ENCODE results near the gene CCDC183. TPM values are rescaled to one million over a fixed set of nuclear protein-coding genes. Genes with fewer than 3 reads are reported as not detected.
"Not testable (repeated sequence)": the region's sequence is repeated elsewhere in the genome, so short reads cannot be mapped to it uniquely, and the experiment has no call there.

The CCDC183 gene
- polyA plus RNA-seq (ENCODE audit: insufficient read length) = 1.9 TPM

DNA sequence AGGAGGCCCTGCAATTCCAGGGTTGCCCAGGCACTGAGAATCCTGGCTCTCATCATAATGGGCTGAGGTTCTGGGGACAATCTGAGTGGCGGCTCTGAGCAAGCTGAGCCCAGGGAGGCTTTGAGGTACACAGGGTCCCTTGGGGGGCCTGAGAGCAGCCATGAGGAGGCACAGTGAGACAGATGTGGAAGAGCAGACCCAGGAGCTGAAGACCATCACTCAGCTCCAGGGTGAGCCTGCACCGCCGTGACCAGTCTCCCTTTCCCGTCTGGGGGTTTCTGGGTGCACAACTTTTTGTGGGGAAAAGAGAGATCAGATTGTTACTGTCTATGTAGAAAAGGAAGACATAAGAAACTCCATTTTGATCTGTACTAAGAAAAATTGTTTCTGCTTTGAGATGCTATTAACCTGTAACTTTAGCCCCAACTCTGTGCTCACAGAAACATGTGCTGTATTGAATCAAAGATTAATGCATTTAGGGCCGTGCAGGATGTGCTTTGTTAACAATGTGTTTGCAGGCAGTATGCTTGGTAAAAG lies at the start of gene CCDC183:
TSS of gene CCDC183 (plus strand) at position 101 of the 537 bp plus-strand sequence. CDS start at position 161, 60 bp downstream.
- DNase-seq (ENCODE audit: low read depth) = no peak

DNA sequence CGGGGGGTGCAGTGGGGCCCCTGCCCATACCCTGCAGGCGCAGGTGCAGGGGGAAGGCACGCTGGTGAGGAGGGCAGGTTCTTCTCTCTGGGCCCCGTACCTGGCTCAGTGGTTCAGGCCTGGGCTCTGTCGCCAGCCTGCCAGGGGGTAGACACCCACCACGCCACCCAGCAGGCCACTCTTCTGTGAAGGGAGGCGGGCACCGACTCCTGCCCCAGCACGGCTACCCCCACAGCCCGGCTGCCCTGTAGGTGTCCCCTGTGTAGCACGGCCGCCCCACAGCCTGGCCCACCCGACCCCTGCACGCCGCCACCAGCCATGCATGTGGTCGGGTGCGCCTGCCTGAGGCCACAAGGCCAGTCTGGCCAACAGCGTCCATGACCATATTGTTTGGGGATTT lies 49.5 kb upstream of the CCDC183 start:
- DNase-seq (ENCODE audit: low read depth) = no peak

DNA sequence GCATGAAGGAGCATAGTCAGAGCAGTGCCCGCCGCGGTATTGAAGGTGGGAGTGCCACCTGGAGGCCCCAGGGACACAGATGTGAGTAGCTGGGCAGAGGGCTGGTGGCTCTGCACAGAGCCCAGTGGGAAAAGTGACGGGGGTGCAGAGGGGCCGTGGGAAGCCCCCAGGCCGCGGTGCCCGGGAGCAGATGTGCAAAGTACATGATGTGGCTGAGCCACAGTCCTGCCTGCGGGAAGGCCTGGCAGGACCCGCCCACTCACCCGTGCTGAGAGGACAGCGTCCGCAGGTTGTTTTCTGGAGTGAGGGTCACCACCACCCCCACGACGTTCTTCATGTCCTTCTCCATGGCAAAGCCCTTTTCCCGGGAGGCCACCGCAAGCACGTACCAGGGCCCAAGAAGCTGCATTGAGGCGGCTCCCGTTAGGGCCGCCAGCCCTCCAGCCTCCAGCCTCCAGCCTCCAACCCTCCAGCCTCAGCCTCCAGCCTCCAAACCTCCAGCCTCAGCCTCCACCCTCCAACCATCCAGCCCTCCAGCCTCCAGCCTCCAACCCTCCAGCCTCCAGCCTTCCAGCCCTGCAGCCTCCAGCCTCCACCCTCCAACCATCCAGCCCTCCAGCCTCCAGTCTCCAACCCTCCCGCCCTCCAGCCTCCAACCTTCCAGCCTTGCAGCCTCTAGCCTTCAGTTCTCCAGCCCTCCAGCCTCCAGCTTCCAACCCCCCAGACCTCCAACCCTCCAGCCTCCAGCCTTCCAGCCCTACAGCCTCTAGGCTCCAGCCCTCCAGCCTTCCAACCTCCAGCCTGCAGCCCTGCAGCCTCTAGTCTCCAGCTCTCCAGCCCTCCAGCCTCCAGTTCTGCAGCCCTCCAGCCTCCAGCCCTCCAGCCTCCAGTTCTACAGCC lies 48.7 kb upstream of the CCDC183 start:
- no peak for DNase-seq (ENCODE audit: low read depth)

DNA sequence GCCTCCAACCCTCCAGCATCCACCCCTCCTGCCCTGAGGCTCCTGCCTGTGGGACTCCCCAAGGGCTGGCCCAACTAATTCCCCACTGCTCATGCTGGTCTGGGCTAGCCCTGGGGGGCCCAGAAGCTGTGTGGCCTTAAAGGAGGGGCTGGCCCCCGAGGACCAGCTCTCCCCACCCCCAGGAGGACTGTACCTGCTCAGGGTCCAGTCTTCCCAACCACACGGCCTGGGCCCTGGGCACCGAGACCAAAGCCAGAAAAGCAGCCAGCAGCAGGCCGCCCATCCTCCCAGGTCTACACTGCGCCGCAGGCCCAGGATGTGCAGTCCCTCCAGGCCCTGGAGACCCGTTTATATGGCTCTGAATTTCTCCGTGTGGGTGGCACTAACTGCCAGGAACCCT lies 47.9 kb upstream of the CCDC183 start, which contains the start of gene LCN6:
TSS of gene LCN6 (minus strand) at position 325 of the 400 bp plus-strand sequence. CDS start at position 283, 42 bp downstream.
- DNase-seq (ENCODE audit: low read depth) = no peak

DNA sequence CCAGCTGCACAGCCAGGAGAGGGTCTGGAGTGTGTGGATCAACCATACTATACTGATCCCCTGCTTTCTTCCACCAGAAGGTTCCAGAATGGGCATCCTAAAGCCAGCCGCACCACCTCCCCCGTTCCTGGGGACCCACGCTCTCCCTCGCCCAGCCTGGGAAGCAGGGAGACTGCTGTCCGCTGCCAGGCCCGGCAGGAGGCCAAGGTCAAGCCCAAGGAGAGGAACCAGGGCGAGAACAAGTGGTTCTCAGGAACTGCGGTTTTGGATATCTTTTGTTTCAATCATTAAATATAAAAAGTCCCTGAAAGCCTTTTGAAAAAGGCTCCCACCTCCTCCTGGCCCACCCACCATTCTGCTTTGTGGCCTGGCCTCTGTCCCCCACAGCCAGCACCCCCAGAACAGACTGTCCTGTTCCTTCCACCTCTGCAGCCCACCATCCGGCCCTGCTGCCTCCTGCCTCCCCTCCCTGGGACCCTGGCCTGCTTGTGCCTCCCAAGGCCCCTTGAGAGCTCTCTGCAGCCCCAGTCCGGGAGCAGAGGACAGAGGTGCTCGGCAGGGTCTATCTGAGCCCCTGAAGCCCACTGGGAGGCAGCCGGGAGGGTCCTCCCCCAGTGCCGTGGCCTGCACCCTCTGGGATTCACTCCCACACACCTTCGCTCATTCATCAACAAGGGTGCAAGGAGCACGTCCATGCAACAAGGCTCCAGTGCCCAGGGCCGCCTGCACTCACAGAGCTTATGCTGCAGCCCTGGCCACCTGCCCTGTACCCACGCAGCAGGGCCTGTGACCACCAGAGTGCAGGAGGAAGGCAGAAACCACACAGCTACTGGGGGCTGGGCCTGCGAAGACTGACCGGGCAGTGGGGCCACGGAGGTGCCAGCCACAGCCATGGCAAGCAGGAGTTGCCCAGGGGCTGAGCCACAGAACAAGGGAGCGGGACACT lies 47.2 kb upstream of the CCDC183 start:
- no peak for DNase-seq (ENCODE audit: low read depth)

DNA sequence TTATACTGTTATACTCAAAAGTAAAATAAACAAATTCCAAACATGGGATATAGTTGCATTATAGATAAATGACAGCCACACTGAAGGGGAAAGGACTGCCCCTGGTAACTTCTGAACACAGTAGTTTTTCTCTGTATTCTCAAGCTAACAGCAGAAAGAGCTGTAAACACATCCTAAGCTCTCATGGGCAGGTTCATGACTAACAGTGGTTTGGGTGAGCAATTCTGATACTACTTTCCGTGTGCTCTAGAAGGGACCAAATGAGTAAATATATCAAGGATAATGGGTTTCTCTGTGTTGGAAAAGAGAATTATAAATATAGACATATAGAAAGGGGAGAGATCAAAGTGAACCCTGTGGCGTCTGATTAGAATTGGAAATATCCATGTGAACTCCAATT lies 45.6 kb upstream of the CCDC183 start:
- no peak for DNase-seq (ENCODE audit: low read depth)

DNA sequence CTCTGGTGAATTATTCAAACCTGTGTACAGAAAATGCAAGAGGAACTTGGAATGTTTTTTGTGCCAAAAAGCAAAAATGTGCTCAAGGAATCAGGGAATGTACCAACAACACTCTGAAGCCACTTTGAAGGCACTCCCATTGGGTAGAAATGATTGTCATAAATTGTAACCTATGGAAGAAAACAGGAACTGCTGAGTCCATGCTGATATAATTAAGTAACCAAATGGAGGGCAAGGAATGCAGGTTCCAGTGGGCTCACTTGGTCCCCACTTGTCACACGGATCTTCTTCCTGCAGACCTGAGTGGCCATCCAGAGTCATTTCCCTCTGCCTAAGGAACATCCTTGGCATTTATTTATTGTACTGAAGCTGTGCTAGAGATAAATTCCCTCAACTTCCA lies 44.9 kb upstream of the CCDC183 start:
- DNase-seq (ENCODE audit: low read depth) = no peak

DNA sequence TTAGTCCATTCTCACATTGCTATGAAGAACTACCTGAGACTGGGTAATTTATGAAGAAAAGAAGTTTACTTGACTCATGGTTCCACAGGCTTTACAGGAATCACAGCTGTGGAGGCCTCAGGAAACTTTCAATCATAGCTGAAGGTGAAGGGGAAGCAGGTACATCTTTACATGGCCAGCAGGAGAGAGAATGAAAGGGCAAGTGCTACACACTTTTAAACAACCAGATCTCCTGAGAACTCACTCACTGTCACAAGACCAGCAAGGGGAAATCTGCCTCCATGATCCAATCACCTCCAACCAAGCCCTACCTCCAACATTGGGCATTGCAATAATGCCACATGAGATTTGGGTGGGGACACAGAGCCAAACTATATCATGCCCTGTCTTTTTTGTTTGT lies 44.3 kb upstream of the CCDC183 start:
- DNase-seq (ENCODE audit: low read depth) = no peak

DNA sequence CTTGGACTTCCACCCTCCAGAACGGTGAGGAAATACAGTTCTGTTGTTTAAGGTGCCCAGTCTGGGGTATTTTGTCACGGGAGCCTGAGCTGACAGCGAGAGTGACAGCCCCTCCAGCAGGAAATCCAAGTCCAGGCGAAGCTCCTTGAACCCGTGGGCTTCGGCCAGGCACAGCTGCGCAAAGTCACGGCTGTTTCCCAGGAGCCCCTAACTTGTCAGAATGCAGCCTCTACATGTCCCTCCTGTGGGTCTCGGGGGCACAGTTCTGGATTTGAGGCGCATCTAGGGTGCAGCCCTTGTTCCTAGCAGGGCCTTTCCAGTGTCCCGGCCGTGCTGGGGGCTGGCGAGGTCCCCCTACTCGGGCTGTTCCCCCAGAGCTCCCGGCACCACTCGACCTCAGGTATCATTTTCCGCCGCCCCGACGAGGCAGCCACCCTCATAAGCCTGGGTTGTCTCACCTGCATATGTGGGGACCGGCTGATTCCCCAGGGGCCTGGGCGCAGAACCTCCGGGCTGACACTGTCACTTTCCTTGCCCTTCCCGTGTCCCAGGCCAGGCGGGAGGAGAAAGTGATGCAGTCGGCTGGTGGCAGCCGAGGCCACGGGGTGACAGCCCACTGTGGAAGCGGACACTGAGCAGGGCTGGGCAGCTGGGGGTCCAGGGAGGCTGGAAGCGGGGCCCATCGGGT lies 42.6 kb upstream of the CCDC183 start:
- no peak for DNase-seq (ENCODE audit: low read depth)

DNA sequence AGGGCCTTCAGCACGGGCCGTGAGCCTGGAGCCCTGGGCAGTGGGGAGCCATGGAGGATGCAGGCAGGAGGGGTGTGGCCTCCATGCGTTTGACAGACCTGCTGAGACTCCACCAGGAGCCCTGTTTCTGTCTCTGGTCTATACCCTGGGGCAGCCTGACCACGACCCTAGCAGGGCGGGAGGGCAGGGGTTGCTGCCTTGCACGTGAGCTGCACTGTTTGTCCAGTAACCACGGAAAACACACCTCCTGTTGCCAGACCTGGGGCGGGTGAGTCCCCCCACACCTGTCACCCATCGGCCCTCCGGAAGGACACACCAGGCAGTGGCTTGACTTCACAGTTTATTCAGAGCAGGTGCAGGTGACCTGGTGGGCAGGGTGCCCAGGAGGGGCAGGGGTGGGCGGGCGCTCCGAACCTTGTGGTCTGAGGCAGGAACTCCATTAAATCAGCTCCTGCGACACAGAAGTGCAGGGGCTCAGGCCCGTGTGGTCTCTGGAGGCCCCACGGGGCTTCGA lies 42.0 kb upstream of the CCDC183 start:
- no peak for DNase-seq (ENCODE audit: low read depth)

DNA sequence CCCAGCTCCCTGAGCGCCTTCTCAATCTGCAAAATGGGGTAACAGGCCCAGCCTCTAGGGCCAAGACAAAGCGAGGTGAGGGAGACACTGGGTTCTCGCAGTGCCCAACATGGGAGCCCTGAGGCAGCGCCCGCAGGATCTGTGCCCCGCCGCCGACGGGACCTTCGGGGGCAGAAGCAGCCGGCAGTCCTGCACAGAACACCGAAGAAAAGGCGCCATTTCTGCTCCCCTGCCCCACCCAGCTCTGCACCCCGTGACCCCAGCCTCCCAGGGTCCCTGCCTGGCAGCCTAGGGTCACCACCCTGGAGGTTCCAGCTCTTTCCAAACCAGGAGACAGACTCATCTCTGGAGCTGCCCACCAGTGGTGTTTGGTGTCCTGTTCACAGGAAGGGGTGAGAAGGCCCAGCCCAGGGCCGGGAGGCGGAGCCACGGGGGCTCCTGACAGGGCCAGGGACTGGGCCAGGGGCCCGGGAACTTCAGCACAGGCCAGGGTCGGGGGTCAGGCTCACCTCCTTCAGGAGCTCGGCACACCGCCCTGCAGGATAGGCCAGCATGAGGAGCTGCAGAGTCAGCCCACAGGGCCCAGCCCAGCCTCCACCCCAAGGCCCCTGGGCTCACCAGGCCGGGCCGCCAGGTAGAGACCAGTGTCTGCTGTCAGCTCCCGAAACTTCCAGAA lies 41.4 kb upstream of the CCDC183 start:
- no peak for DNase-seq (ENCODE audit: low read depth)

DNA sequence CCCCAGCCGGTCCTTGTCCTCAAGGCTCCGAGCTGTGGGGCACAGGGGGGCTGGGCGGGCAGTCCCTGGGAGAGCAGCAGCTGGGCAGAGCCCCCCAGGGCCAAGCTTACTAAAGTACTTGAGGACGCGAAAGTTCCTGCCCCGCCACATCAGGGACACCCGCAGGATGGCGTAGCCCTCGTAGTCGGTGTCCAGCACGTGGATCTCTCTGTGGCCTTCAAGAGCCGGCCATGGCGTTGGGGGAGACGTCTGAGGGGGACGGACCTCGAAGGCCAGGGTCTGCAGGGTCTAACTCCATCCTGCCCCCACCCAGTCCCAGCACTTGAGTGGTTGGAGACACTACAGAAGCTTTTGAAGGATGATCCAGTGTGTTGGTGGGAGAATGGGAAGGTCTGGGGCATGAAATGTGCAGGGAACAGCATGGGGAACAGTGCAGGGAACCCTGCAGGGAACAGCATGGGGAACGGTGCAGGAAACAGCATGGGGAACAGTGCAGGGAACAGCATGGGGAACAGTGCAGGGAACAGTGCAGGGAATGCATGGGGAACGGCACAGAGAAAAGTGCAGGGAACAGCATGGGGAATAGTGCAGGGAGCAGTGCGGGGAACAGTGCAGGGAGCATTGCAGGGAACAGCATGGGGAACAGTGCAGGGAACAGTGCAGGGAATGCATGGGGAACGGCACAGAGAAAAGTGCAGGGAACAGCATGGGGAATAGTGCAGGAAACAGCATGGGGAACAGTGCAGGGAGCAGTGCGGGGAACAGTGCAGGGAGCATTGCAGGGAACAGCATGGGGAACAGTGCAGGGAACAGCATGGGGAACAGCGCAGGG lies 40.6 kb upstream of the CCDC183 start:
- not testable (repeated sequence) for DNase-seq (ENCODE audit: low read depth)

DNA sequence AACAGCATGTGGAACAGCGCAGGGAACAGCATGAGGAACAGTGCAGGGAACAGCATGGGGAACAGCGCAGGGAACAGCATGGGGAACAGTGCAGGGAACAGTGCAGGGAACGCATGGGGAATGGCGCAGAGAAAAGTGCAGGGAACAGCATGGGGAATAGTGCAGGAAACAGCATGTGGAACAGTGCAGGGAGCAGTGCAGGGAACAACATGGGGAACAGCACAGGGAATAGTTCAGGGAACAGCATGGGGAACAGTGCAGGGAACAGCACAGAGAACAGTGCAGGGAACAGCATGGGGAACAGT lies 40.1 kb upstream of the CCDC183 start:
- no peak for DNase-seq (ENCODE audit: low read depth)

DNA sequence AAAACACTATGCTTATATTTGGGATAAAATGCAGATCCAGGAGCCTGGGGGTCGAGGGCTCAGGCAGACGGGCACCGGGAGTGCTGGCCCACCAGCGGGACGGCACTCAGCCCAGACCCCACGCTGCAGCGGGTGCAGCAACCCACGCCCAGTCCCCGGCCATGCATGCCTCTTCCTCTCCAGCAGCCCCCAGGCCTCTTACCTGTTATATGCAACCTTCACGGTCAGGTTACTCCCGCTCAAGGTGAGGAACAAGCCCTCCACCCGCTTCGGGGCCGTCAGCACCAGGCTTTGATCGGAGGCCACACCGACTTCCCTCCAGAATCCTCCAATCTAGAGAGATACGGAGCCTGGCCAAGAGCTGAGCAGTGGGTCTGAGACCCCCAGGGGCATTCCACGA lies 39.3 kb upstream of the CCDC183 start:
- DNase-seq (ENCODE audit: low read depth) = no peak

DNA sequence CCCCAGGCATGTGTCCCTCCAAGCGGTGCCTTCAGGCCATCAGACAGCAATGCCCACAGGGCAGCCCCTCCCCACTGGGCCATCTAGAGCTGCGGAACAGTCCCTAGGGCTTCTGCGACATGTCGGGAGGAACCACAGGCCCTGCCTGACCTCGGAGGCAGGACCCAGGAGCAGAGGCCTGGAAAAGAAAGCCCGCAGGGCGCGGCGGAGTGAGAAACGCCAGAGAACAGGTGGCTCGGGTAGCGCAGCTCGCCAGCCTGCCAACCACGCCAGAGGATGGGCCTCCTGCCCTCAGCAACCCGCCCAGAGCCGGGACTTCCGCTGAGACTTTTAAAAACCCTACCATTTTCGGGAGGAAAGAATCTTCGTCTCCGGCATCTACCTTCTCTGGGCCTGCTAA lies 38.8 kb upstream of the CCDC183 start:
- no peak for DNase-seq (ENCODE audit: low read depth)

DNA sequence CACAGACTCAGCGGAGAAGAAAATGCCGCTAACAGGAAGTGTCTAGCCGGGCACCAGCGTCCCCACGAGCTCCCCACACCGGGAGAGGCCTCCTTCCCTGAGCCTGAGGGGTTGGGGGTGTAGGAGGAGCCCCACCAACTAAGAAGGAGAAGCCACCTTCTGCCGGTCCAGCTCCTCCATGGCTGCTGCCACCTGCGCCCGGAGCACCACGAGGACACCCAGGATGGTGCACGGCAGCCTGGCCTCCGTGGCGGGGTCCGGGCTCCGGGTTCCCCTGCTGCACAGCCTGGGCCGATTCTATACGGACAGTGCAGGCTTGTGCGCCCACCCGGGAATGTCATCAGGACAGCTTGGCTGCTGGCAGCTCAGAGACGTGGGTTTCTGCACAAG lies 38.4 kb upstream of the CCDC183 start:
- DNase-seq (ENCODE audit: low read depth) = no peak

DNA sequence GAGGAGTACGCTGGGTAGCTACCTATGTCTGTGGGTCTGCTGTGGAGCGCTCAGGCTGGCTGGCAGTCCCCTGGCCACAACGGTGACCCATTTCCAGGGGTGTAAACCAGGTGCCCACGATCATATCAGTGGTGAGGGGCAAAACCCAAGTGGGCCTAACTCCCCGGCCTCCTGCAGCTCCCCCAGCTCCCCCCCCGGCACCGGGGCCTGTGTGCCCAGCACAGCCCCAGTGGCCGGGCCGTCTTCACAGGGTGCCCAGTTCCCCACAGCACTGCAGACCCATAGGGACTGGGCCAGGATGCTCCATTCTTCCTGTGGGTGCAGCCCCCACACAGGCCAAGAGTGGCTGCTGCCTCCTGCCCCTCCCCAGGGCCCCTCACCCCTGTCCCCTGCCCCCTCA lies 37.1 kb upstream of the CCDC183 start:
- no peak for DNase-seq (ENCODE audit: low read depth)

DNA sequence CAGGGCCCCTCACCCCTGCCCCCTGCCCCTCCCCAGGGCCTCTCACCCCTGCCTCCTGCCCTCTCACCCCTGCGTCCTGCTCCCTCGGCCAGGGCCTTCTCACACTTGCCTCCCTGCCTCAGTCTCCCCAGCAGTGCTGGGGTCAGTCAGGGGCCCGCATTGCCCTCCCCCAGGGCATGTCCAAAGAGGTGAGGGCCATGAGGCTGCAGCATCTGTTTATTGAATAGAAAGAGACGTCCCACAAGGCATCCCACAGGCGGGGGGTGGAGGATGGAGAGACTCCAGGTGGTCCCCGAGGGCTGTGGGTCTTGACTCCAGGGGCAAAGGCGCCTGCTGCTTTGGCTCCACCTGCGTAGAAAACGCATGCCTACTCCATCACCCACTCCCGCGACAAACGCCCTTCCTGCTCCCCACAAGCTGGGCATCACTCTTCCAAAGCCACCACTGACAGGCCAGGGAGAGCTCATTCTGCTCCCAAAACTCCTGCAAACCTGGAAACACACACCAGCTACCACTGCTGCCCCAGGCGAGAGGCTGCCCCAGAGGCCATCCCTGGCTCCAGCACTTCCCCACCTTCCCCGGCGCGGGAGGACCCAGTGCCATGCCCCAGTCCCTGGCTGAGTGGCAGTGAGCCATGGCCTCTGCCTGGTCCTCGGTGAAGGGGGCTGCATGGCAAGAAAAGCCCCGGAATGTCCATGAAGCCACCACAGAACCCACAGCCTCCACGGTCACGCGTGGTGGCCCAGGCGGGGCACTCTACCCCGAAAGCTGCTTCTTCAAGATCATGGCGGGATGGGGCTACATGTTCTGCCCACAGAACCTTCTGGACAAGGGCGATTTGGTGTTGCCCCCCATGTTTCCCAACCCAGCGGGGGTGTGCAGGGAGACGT lies 36.5 kb upstream of the CCDC183 start:
- no peak for DNase-seq (ENCODE audit: low read depth)

DNA sequence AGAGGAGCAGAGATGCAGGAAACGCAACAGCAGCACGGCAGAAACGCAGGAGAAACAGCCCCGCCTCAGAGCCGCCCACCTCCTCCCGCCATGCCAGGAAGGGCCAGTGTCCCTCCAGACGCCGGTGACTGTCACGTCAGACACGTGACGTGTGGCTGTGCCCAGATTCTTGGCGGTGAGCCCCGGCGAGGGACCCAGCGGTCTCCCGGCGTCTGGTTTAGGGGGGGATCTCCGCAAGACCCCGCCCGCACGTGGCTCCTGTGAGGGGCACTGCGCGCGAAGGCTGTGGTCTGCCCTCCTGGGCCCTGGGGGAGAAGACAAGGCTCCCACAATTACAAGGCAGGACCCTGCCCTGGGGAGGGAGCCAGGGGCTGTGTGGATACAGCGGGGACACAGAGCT lies 35.7 kb upstream of the CCDC183 start:
- DNase-seq (ENCODE audit: low read depth) = no peak
